Gastrocnemius medialis (tissue), 4 donors: ENCODE measurements around the gene SH3BP4.

Experiments
- POLR2A ChIP-seq, 2 donors: fragments of 450-650 bp; IDR thresholded peaks; one replicate each; pipeline ENCODE4 v1.6.1; 2017; ENCODE audit warnings: antibody characterized with exemption in 2 of 2, mild to moderate bottlenecking in 2 of 2, moderate library complexity in 2 of 2
- TF ChIP-seq, protein P1 (sequence below), 5 experiments: fragments of 450-650 bp in 3 of 5; fragments of 200-600 bp in 2 of 5; sonication (generic) in 2 of 5; IDR thresholded peaks in 4 of 5; conservative IDR thresholded peaks in 1 of 5; 1 replicate in 4 of 5; 2 replicates in 1 of 5; pipeline ENCODE4 v1.5.1; 2016 to 2019; ENCODE audit warnings: antibody characterized with exemption in 5 of 5, mild to moderate bottlenecking in 3 of 5, moderate library complexity in 3 of 5

DNA sequence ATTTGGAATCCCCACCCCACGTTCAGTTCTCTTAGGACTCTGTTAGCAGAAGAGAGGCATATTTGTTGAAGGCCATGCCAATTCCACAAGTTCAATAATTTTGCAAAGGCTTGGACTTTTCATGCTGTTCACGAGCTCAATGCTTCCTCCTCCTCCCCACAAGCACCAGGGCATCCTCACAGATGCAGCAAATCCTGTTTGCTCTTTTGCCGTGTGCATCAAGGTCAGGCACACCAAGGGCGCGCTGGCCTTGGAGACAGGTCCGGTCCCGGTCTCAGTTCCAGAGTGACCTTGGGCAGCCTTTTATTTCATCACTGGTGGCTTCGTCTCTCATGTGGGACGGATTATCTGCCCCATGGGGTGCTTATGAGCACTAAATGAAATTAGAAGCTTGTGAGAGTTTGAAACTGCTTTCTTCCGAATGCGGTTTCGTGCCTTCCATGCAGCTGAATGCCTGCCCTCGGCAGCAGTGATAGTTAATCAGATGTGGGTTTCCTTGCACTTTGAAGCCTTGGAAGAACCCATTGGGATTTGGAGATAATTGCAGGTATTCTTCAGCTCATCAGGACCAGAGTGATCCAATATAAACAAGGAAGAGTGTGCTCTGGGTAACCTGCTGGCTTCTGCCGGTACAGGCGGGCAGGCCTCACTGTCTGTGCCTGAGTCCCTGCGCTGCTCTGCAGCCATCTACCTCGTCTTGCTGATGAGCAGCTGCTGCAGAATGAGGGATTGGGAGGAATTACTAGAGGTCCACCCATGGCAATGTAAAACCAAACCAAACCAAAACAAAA lies 140.8 kb downstream of the SH3BP4 start:
- TF ChIP-seq POLR2A (IDR thresholded peaks at IDR 0.05): no peak
- TF ChIP-seq, protein P1, sequence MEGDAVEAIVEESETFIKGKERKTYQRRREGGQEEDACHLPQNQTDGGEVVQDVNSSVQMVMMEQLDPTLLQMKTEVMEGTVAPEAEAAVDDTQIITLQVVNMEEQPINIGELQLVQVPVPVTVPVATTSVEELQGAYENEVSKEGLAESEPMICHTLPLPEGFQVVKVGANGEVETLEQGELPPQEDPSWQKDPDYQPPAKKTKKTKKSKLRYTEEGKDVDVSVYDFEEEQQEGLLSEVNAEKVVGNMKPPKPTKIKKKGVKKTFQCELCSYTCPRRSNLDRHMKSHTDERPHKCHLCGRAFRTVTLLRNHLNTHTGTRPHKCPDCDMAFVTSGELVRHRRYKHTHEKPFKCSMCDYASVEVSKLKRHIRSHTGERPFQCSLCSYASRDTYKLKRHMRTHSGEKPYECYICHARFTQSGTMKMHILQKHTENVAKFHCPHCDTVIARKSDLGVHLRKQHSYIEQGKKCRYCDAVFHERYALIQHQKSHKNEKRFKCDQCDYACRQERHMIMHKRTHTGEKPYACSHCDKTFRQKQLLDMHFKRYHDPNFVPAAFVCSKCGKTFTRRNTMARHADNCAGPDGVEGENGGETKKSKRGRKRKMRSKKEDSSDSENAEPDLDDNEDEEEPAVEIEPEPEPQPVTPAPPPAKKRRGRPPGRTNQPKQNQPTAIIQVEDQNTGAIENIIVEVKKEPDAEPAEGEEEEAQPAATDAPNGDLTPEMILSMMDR (IDR thresholded peaks at IDR 0.05 in 4 of 5, conservative IDR thresholded peaks at IDR 0.05 in 1 of 5): no peak
